HG02588 (cell line): ENCODE measurements around the gene IST1.
A peak's percentile ranks its signal among the peaks of the same experiment; 100 is the strongest.
"Not testable (repeated sequence)": the region's sequence is repeated elsewhere in the genome, so short reads cannot be mapped to it uniquely, and the experiment has no call there.

Experiments used
- ATAC-seq: cut with Tn5 transposase; IDR thresholded peaks from one replicate; pipeline ENCODE4 v1.9.1; 2021; ENCODE audit warnings: mild to moderate bottlenecking, moderate library complexity; ENCODE audit not compliant: unreplicated experiment

Gene IST1

GRCh38 chr16:71880176-71880575, 15.2 kb upstream of the IST1 start:
- ATAC-seq, result no peak

GRCh38 chr16:71882505-71883167, 12.7 kb upstream of the IST1 start:
- ATAC-seq, result peak; percentile 2

- peak; percentile 56 for ATAC-seq
Observed at GRCh38 chr16:71883168-71883848, 12.0 kb upstream of the IST1 start.

GRCh38 chr16:71883849-71884638, 11.3 kb upstream of the IST1 start, which contains the start of gene ZNF821:
Gene ZNF821 (minus strand): TSS chr16:71884182. CDS start chr16:71879946, 4,236 bp downstream.
- peak; percentile 48 for ATAC-seq

- ATAC-seq, result no peak
Observed at GRCh38 chr16:71885261-71885650, 10.1 kb upstream of the IST1 start.

GRCh38 chr16:71889147-71889546, 6.2 kb upstream of the IST1 start:
- no peak for ATAC-seq

- no peak for ATAC-seq
Observed at GRCh38 chr16:71893888-71894228, 1.5 kb upstream of the IST1 start.

- ATAC-seq, result peak; percentile 11
Observed at GRCh38 chr16:71894229-71894920, 956 bp upstream of the IST1 start.

GRCh38 chr16:71895679-71896365, 491 bp downstream of the IST1 start:
- ATAC-seq, result peak; percentile 19

- no peak for ATAC-seq
Observed at GRCh38 chr16:71896764-71897368, 1.5 kb downstream of the IST1 start.

- ATAC-seq, result no peak
Observed at GRCh38 chr16:71899171-71899570, 3.8 kb downstream of the IST1 start.

GRCh38 chr16:71902656-71903365, 7.5 kb downstream of the IST1 start:
- no peak for ATAC-seq

- no peak for ATAC-seq
Observed at GRCh38 chr16:71903608-71904007, 8.3 kb downstream of the IST1 start.

- ATAC-seq, result no peak
Observed at GRCh38 chr16:71904239-71904638, 8.9 kb downstream of the IST1 start.

GRCh38 chr16:71905765-71906164, 10.4 kb downstream of the IST1 start:
- not testable (repeated sequence) for ATAC-seq

GRCh38 chr16:71911121-71911520, 15.8 kb downstream of the IST1 start:
- no peak for ATAC-seq

GRCh38 chr16:71912534-71913275, 17.4 kb downstream of the IST1 start:
- no peak for ATAC-seq

- ATAC-seq, result no peak
Observed at GRCh38 chr16:71914802-71915201, 19.5 kb downstream of the IST1 start.

GRCh38 chr16:71915350-71915749, 20.0 kb downstream of the IST1 start:
- no peak for ATAC-seq
